Neuronal stem cell (in vitro differentiated cells): Measurements from ENCODE around the gene HS6ST1.

Experiments
- DNase-seq: peaks from one replicate; pipeline ENCODE4 v3.0.0-alpha.2; 2013; ENCODE audit warnings: low spot score
- H2AFZ ChIP-seq: one replicate; pipeline ENCODE4 v1.6.1; 2013; ENCODE audit warnings: mild to moderate bottlenecking, low read length, inconsistent platforms
- H2AK5ac ChIP-seq: 2 replicates; pipeline ENCODE4 v1.6.1; 2013; ENCODE audit warnings: low read depth, mild to moderate bottlenecking, inconsistent platforms, low read length, moderate library complexity, mixed read lengths
- H2BK120ac ChIP-seq: 2 replicates; pipeline ENCODE4 v1.6.1; 2013; ENCODE audit warnings: low read depth, mild to moderate bottlenecking, inconsistent platforms, low read length, moderate library complexity, mixed read lengths
- H2BK12ac ChIP-seq: one replicate; pipeline ENCODE4 v1.6.1; 2013; ENCODE audit warnings: low read length, inconsistent platforms
- H2BK15ac ChIP-seq: 2 replicates; pipeline ENCODE4 v1.6.1; 2013; ENCODE audit warnings: mild to moderate bottlenecking, low read length, inconsistent platforms, mixed read lengths
- H2BK5ac ChIP-seq: one replicate; pipeline ENCODE4 v1.6.1; 2013; ENCODE audit warnings: inconsistent platforms, mild to moderate bottlenecking, low read length, moderate library complexity
- H3K14ac ChIP-seq: one replicate; pipeline ENCODE4 v1.6.1; 2013; ENCODE audit warnings: low read length, inconsistent platforms
- H3K18ac ChIP-seq: 2 replicates; pipeline ENCODE4 v1.6.1; 2013; ENCODE audit warnings: low read length, inconsistent platforms
- H3K23ac ChIP-seq: 2 replicates; pipeline ENCODE4 v1.6.1; 2013; ENCODE audit warnings: low read depth, mild to moderate bottlenecking, mixed read lengths, low read length, inconsistent platforms; ENCODE audit not compliant: poor library complexity
- H3K27ac ChIP-seq: replicated peaks from 3 replicates; pipeline ENCODE4 v1.5.1; 2013; ENCODE audit warnings: low read length, inconsistent platforms
- H3K27me3 ChIP-seq, 3 experiments: 2 replicates each; pipeline ENCODE4 v1.6.1; 2013; ENCODE audit warnings: low read length in 3 of 3, mild to moderate bottlenecking in 2 of 3, inconsistent platforms in 1 of 3, low read depth in 1 of 3, mixed read lengths in 1 of 3, moderate library complexity in 1 of 3; ENCODE audit not compliant: control insufficient read depth in 3 of 3, insufficient read depth in 3 of 3
- H3K36me3 ChIP-seq, 2 donors: replicated peaks in 1 of 2; 2 replicates each; pipeline ENCODE4 v1.6.1; 2013; ENCODE audit warnings: low read length in 2 of 2; ENCODE audit not compliant: control insufficient read depth in 2 of 2, insufficient read depth in 2 of 2
- H3K4ac ChIP-seq: 2 replicates; pipeline ENCODE4 v1.6.1; 2013; ENCODE audit warnings: inconsistent platforms, mild to moderate bottlenecking, low read length, moderate library complexity
- H3K4me1 ChIP-seq, 2 donors: 1 replicate in 1 of 2; 2 replicates in 1 of 2; pipeline ENCODE4 v1.6.1; 2013; ENCODE audit warnings: low read length in 2 of 2, low read depth in 1 of 2; ENCODE audit not compliant: control insufficient read depth in 2 of 2, insufficient read depth in 1 of 2
- H3K4me2 ChIP-seq: one replicate; pipeline ENCODE4 v1.6.1; 2013; ENCODE audit warnings: mild to moderate bottlenecking, low read length, inconsistent platforms; ENCODE audit not compliant: insufficient read depth, poor library complexity, severe bottlenecking
- H3K4me3 ChIP-seq, 2 donors: 2 replicates each; pipeline ENCODE4 v1.5.1; 2013; ENCODE audit warnings: low read length in 2 of 2, mild to moderate bottlenecking in 2 of 2, inconsistent platforms in 1 of 2, moderate library complexity in 1 of 2
- H3K79me1 ChIP-seq: one replicate; pipeline ENCODE4 v1.6.1; 2013; ENCODE audit warnings: low read depth, mild to moderate bottlenecking, inconsistent platforms, low read length, moderate library complexity
- H3K9ac ChIP-seq: one replicate; pipeline ENCODE4 v1.6.1; 2013; ENCODE audit warnings: mild to moderate bottlenecking, low read depth, low read length, inconsistent platforms; ENCODE audit not compliant: poor library complexity
- H3K9me3 ChIP-seq, 2 donors: replicated peaks in 1 of 2; 2 replicates each; pipeline versions ENCODE3 to v1.6.1; 2013; ENCODE audit warnings: low read length in 2 of 2, mild to moderate bottlenecking in 2 of 2, inconsistent platforms in 1 of 2, low read depth in 1 of 2, mixed read lengths in 1 of 2, moderate library complexity in 1 of 2; ENCODE audit not compliant: control insufficient read depth in 2 of 2, insufficient read depth in 1 of 2
- H4K8ac ChIP-seq: one replicate; pipeline ENCODE4 v1.6.1; 2013; ENCODE audit warnings: low read depth, mild to moderate bottlenecking, inconsistent platforms, low read length, moderate library complexity
- H4K91ac ChIP-seq: one replicate; pipeline ENCODE4 v1.6.1; 2013; ENCODE audit warnings: low read length, low read depth, mild to moderate bottlenecking, inconsistent platforms; ENCODE audit not compliant: poor library complexity
- WGBS, 2 donors: extraction: QIAGEN DNeasy Blood & Tissue Kit; methylation state at CpG; one replicate each; pipeline ENCODE4 v1.1.7; 2013; ENCODE audit warnings: missing lambda C conversion rate in 2 of 2, mixed read lengths in 1 of 2; ENCODE audit not compliant: insufficient read length in 2 of 2, insufficient replicate concordance in 1 of 2; ENCODE audit errors: extremely low coverage in 2 of 2; 5-methylcytosine and 5-hydroxymethylcytosine counted together

The HS6ST1 gene

GRCh38 chr2:128282246-128282975, 36.3 kb downstream of the HS6ST1 start:
- H3K18ac ChIP-seq, result peak overlapping the region; percentile 74
- peak overlapping the region; percentile 70 for H3K9ac ChIP-seq
- H3K4ac ChIP-seq, result no peak overlapping the region
- no peak overlapping the region for H3K4me2 ChIP-seq
- H2BK15ac ChIP-seq, result peak overlapping the region; percentile 37
- no peak overlapping the region for H4K8ac ChIP-seq
- no peaks in the 10 kb centered on the region for H3K27me3 ChIP-seq
- WGBS, 2 donors, result no CpG with 5 or more reads among the region's 24 CpGs
- H3K14ac ChIP-seq, result peak overlapping the region; percentile 71
- H3K9me3 ChIP-seq, result no peaks in the 10 kb centered on the region
- H3K4me3 ChIP-seq, result no peak overlapping the region
- peaks cover 32% of the 10 kb centered on the region for H3K79me1 ChIP-seq
- no peak overlapping the region for H2AFZ ChIP-seq
- peak overlapping the region; percentile 73 for H3K23ac ChIP-seq
- H2BK120ac ChIP-seq, result no peak overlapping the region
- DNase-seq, result no peak
- H3K27ac ChIP-seq, result no peak overlapping the region
- H2AK5ac ChIP-seq, result no peak overlapping the region
- peaks cover 5 to 82% of the 10 kb centered on the region in 2 donors for H3K36me3 ChIP-seq
- H3K4me1 ChIP-seq, result peaks cover 0 to 7% of the 10 kb centered on the region in 2 donors
- no peak overlapping the region for H2BK5ac ChIP-seq
- H4K91ac ChIP-seq, result no peak overlapping the region
- no peak overlapping the region for H2BK12ac ChIP-seq

- no peak overlapping the region for H3K27ac ChIP-seq
- no peaks in the 10 kb centered on the region for H3K27me3 ChIP-seq
- H3K14ac ChIP-seq, result no peak overlapping the region
- no peak overlapping the region for H2BK12ac ChIP-seq
- H3K23ac ChIP-seq, result no peak overlapping the region
- H4K8ac ChIP-seq, result no peak overlapping the region
- DNase-seq, result no peak
- no peak overlapping the region for H2BK120ac ChIP-seq
- H4K91ac ChIP-seq, result no peak overlapping the region
- H3K4me3 ChIP-seq, result no peak overlapping the region
- H3K9me3 ChIP-seq, result no peaks in the 10 kb centered on the region
- peaks cover 2 to 82% of the 10 kb centered on the region in 2 donors for H3K36me3 ChIP-seq
- H2BK15ac ChIP-seq, result no peak overlapping the region
- peaks cover 0 to 7% of the 10 kb centered on the region in 2 donors for H3K4me1 ChIP-seq
- peaks cover 29% of the 10 kb centered on the region for H3K79me1 ChIP-seq
- no peak overlapping the region for H3K4me2 ChIP-seq
- H3K4ac ChIP-seq, result no peak overlapping the region
- no peak overlapping the region for H3K9ac ChIP-seq
- H2AFZ ChIP-seq, result no peak overlapping the region
- no peak overlapping the region for H2BK5ac ChIP-seq
- no CpG with 5 or more reads among the region's 2 CpGs for WGBS, 2 donors
- peak overlapping the region; percentile 74 for H3K18ac ChIP-seq
- H2AK5ac ChIP-seq, result no peak overlapping the region
Observed at GRCh38 chr2:128281852-128282245, 36.8 kb downstream of the HS6ST1 start.

- Histone ChIP-seq H3K4me1 (peaks cover 0 to 4% of the 10 kb centered on the region in 2 donors), H2BK120ac (no peak overlapping the region), H3K23ac (peak overlapping the region; percentile 60), H3K79me1 (peaks cover 32% of the 10 kb centered on the region), H3K9me3 (peaks cover 0 to 1% of the 10 kb centered on the region in 2 donors), H2BK12ac (no peak overlapping the region), H3K27ac (no peak overlapping the region), H3K4ac (no peak overlapping the region), H2BK5ac (no peak overlapping the region), H3K27me3 (no peaks in the 10 kb centered on the region), H3K9ac (no peak overlapping the region), H2BK15ac (no peak overlapping the region), H4K91ac (no peak overlapping the region), H2AFZ (no peak overlapping the region), H3K36me3 (peaks cover under 1 to 84% of the 10 kb centered on the region in 2 donors), H4K8ac (peak overlapping the region; percentile 48), H3K4me3 (no peak overlapping the region), H3K14ac (no peak overlapping the region), H3K4me2 (no peak overlapping the region), H3K18ac (peak overlapping the region; percentile 53), H2AK5ac (peak overlapping the region; percentile 42)
- DNase-seq, result no peak
- WGBS, 2 donors, result no CpG with 5 or more reads among the region's 5 CpGs
Observed at GRCh38 chr2:128280901-128281321, 37.8 kb downstream of the HS6ST1 start.

GRCh38 chr2:128280158-128280871, 38.4 kb downstream of the HS6ST1 start:
- Histone ChIP-seq H3K4me2 (no peak overlapping the region), H3K18ac (peak overlapping the region; percentile 53), H4K8ac (peak overlapping the region; percentile 48), H2BK120ac (no peak overlapping the region), H4K91ac (no peak overlapping the region), H3K36me3 (peaks cover 4 to 84% of the 10 kb centered on the region in 2 donors), H3K9me3 (peaks cover 4 to 7% of the 10 kb centered on the region in 2 donors), H3K9ac (no peak overlapping the region), H3K4me3 (no peak overlapping the region), H2BK12ac (no peak overlapping the region), H3K4me1 (peaks cover 0 to 3% of the 10 kb centered on the region in 2 donors), H2BK15ac (no peak overlapping the region), H2BK5ac (no peak overlapping the region), H2AK5ac (peak overlapping the region; percentile 42), H3K27ac (no peak overlapping the region), H2AFZ (no peak overlapping the region), H3K23ac (no peak overlapping the region), H3K27me3 (peaks cover 0 to 2% (median 0%) of the 10 kb centered on the region in 3 experiments), H3K79me1 (peaks cover 30% of the 10 kb centered on the region), H3K14ac (no peak overlapping the region), H3K4ac (no peak overlapping the region)
- no peak for DNase-seq
- WGBS, 2 donors, result no CpG with 5 or more reads among the region's 12 CpGs
